KMS-11 (cell line): ENCODE measurements around the gene PIGV.
"Not testable (repeated sequence)": the region's sequence is repeated elsewhere in the genome, so short reads cannot be mapped to it uniquely, and the experiment has no call there.

Experiments
- H2AFZ ChIP-seq: fragments of 200-600 bp; sonication (generic); 2 replicates; pipeline ENCODE4 v1.6.1; 2016; ENCODE audit warnings: antibody characterized with exemption, mixed run types, low read depth
- H3K27ac ChIP-seq: fragments of 200-600 bp; sonication (generic); 2 replicates; pipeline ENCODE4 v1.6.1; 2016; ENCODE audit warnings: mild to moderate bottlenecking, mixed run types
- H3K27me3 ChIP-seq: fragments of 200-600 bp; sonication (generic); 2 replicates; pipeline ENCODE4 v1.6.1; 2017; ENCODE audit warnings: mild to moderate bottlenecking, low read depth, mixed run types, moderate library complexity; ENCODE audit not compliant: insufficient read depth
- H3K36me3 ChIP-seq: fragments of 200-600 bp; sonication (generic); 2 replicates; pipeline ENCODE4 v1.6.1; 2017; ENCODE audit warnings: mild to moderate bottlenecking, mixed run types; ENCODE audit not compliant: insufficient read depth
- H3K4me1 ChIP-seq: fragments of 200-600 bp; sonication (generic); 2 replicates; pipeline ENCODE4 v1.6.1; 2016; ENCODE audit warnings: mild to moderate bottlenecking, low read depth, mixed run types; ENCODE audit not compliant: poor library complexity, severe bottlenecking
- H3K4me2 ChIP-seq: fragments of 200-600 bp; sonication (generic); 2 replicates; pipeline ENCODE4 v1.7.0; 2016; ENCODE audit warnings: mild to moderate bottlenecking, mixed run types
- H3K4me3 ChIP-seq: fragments of 200-600 bp; sonication (generic); IDR thresholded peaks from 2 replicates; pipeline ENCODE4 v1.6.1; 2017; ENCODE audit warnings: low read depth, low read length, mixed read lengths; ENCODE audit not compliant: insufficient read depth
- H3K79me2 ChIP-seq: fragments of 200-600 bp; sonication (generic); 2 replicates; pipeline ENCODE4 v1.6.1; 2016; ENCODE audit warnings: low read depth, mixed run types; ENCODE audit not compliant: insufficient read depth
- H3K9ac ChIP-seq: fragments of 200-600 bp; sonication (generic); 2 replicates; pipeline ENCODE4 v1.6.1; 2016; ENCODE audit warnings: mild to moderate bottlenecking, mixed run types
- H4K20me1 ChIP-seq: fragments of 200-600 bp; sonication (generic); 2 replicates; pipeline ENCODE4 v1.6.1; 2016; ENCODE audit warnings: mild to moderate bottlenecking, mixed run types; ENCODE audit not compliant: insufficient read depth
- TF ChIP-seq, protein P1 (sequence below): fragments of 200-600 bp; sonication (generic); conservative IDR thresholded peaks from 2 replicates; pipeline ENCODE4 v1.6.1; 2017; ENCODE audit warnings: low read depth, mild to moderate bottlenecking, antibody characterized with exemption, low read length, moderate library complexity, mixed read lengths

PIGV gene

DNA sequence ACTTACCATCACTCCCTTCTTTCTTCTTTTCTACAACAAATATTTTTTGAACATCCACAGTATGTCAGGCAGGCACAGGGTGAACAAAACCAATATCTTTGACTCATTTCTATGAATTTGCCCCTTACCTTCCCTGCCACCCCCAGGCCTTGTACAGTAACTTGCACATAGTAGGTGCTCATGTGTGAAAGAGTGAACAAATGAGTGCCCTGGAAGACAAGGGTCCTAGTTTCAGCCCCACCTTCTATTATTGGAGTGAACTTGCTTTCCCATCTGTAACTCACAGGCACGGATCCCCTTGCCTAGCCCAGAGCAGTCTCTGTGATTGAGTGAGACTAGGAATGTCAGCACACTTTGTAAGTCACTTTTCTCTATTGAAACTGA, 51.6 kb downstream of the PIGV start:
- Histone ChIP-seq H2AFZ (no peak overlapping the region), H3K36me3 (no peaks in the 10 kb centered on the region), H3K27me3 (no peaks in the 10 kb centered on the region), H4K20me1 (no peaks in the 10 kb centered on the region), H3K27ac (peak overlapping the region; percentile 91), H3K9ac (peak overlapping the region; percentile 39; the same call in 1 of the 2 replicates), H3K79me2 (peaks cover 9% of the 10 kb centered on the region; the same call in 1 of the 2 replicates), H3K4me1 (peaks cover 67% of the 10 kb centered on the region), H3K4me3 (no peak overlapping the region), H3K4me2 (peak overlapping the region; percentile 84)
- TF ChIP-seq, protein P1, sequence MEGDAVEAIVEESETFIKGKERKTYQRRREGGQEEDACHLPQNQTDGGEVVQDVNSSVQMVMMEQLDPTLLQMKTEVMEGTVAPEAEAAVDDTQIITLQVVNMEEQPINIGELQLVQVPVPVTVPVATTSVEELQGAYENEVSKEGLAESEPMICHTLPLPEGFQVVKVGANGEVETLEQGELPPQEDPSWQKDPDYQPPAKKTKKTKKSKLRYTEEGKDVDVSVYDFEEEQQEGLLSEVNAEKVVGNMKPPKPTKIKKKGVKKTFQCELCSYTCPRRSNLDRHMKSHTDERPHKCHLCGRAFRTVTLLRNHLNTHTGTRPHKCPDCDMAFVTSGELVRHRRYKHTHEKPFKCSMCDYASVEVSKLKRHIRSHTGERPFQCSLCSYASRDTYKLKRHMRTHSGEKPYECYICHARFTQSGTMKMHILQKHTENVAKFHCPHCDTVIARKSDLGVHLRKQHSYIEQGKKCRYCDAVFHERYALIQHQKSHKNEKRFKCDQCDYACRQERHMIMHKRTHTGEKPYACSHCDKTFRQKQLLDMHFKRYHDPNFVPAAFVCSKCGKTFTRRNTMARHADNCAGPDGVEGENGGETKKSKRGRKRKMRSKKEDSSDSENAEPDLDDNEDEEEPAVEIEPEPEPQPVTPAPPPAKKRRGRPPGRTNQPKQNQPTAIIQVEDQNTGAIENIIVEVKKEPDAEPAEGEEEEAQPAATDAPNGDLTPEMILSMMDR, result no peak

DNA sequence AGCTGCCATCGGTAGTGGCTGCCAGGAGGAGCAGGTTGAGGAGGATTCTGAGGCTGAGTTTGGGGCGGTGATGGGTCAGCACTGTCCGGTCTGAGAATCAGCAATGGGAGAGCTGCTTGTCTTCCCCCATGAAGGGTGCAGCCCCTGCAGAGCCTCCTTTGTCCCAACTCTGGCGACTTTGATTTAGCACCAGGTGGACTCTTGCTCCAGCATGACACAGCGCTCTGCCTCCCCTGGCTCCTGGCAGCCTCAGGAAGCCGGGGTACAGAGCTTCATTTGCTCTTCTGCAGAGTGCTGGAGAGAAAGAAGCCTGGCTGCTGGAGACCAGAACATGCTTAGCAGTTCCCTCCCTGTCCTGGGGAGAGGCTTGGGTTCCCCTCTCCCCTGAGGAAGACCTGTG, 52.0 kb downstream of the PIGV start:
- H3K4me3 ChIP-seq, result no peak overlapping the region
- no peaks in the 10 kb centered on the region for H4K20me1 ChIP-seq
- no peak overlapping the region for H2AFZ ChIP-seq
- peak overlapping the region; percentile 39; the same call in 1 of the 2 replicates for H3K9ac ChIP-seq
- H3K79me2 ChIP-seq, result peaks cover 9% of the 10 kb centered on the region; the same call in 1 of the 2 replicates
- H3K4me2 ChIP-seq, result peak overlapping the region; percentile 84
- TF ChIP-seq, protein P1, result no peak
- no peaks in the 10 kb centered on the region for H3K27me3 ChIP-seq
- peak overlapping the region; percentile 91 for H3K27ac ChIP-seq
- no peaks in the 10 kb centered on the region for H3K36me3 ChIP-seq
- peaks cover 63% of the 10 kb centered on the region for H3K4me1 ChIP-seq

DNA sequence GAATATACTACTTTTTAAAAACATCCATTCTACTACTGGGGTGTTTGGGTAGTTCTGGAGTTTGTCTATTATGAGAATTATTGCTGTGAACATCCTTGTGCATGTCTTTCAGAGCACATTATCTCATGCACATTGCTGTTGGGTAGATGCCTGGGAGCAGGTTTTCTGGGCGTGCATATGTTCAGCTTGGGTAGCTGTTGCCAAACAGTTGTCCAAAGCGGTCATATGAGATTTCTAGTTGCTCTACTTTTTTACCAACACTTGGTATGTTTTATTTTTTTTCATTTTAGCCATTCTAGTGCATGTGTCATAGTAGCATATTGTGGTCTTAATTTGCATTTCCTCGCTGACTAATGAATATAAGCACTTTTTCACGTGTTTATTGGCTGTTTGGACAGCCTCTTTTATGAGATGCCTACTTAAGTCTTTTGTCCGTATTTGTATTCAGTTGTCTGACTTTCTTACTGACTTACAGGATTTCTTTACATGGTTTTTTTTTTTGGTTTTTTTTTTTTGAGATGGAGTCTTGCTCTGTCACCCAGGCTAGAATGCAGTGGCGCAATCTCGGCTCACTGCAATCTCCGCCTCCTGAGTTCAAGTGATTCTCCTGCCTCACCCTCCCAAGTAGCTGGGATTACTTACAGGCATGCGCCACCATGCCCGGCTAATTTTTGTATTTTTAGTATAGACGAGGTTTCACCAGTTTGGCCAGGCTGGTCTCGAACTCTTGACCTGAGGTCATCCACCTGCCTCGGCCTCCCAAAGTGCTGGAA, 56.9 kb downstream of the PIGV start:
- no peaks in the 10 kb centered on the region for H3K27me3 ChIP-seq
- TF ChIP-seq, protein P1, result no peak
- no peak overlapping the region for H2AFZ ChIP-seq
- peaks cover 9% of the 10 kb centered on the region; the same call in 1 of the 2 replicates for H3K79me2 ChIP-seq
- no peaks in the 10 kb centered on the region for H4K20me1 ChIP-seq
- H3K36me3 ChIP-seq, result no peaks in the 10 kb centered on the region
- no peak overlapping the region for H3K4me3 ChIP-seq
- no peak overlapping the region for H3K4me2 ChIP-seq
- no peak overlapping the region for H3K9ac ChIP-seq
- H3K27ac ChIP-seq, result no peak overlapping the region
- H3K4me1 ChIP-seq, result peaks cover 21% of the 10 kb centered on the region

DNA sequence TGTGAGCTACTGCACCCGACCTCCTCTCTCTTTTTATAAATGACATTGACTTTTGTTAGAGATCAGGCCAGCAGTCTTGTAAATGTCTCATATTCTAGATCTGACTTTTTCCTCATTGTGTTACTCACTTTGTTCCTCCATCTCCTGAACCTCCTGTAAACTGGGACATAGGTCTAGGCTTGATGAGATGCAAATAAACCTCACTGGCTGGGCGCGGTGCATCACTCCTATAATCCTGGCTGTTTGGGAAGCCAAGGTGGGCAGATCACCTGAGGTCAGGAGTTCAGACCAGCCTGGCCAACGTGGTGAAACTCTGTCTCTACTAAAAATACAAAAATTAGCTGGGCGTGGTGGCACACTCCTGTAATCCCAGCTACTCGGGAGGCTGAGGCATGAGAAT, 60.1 kb downstream of the PIGV start:
- H3K4me2 ChIP-seq, H4K20me1 ChIP-seq, H3K4me1 ChIP-seq, H2AFZ ChIP-seq, H3K27me3 ChIP-seq, H3K36me3 ChIP-seq, H3K4me3 ChIP-seq, H3K9ac ChIP-seq, H3K27ac ChIP-seq, H3K79me2 ChIP-seq: not testable (repeated sequence)
